ENCODE measurements around the gene NOP56.
A peak's percentile ranks its signal among the peaks of the same experiment; 100 is the strongest.

Gene NOP56

GRCh38 chr20:2663887-2664719 is 11.7 kb downstream of the NOP56 start, which contains the start of gene IDH3B:
TSS of gene IDH3B (minus strand) at chr20:2664216. CDS start at chr20:2664188, 28 bp downstream.
- no peaks in the 10 kb centered on the region for H3K27me3 ChIP-seq (ENCODE audit: insufficient read depth, poor library complexity, severe bottlenecking)
- peak within 1 kb of the TSS; percentile 85 for H3K27ac ChIP-seq (replicated peaks)
- peak within 1 kb of the TSS; percentile 100 for H3K4me3 ChIP-seq (replicated peaks; ENCODE audit: insufficient read depth, low read length)
- no peak for TF ChIP-seq CTCF (IDR thresholded peaks at IDR 0.05; ENCODE audit: insufficient read depth, low read length)
- TF ChIP-seq GABPA (IDR thresholded peaks at IDR 0.05; ENCODE audit: low read depth): peak; percentile 99
- peak; percentile 47; the same call in 1 of the 2 replicates for TF ChIP-seq SPI1 (IDR thresholded peaks at IDR 0.05; ENCODE audit: borderline replicate concordance, low read depth)
- peak; percentile 39 for TF ChIP-seq REST (IDR thresholded peaks at IDR 0.05; ENCODE audit: insufficient replicate concordance, low read depth)
- peak; percentile 93 for TF ChIP-seq POLR2AphosphoS5 (IDR thresholded peaks at IDR 0.05; ENCODE audit: low read depth)
- DNase-seq (ENCODE audit: low read depth in 1 of 2, low spot score in 1 of 2): peak; percentile 92 to 97

- TF ChIP-seq GABPA (IDR thresholded peaks at IDR 0.05; ENCODE audit: low read depth): no peak
- H3K4me3 ChIP-seq (replicated peaks; ENCODE audit: insufficient read depth, low read length): no peak overlapping the region
- no peaks in the 10 kb centered on the region for H3K27me3 ChIP-seq (ENCODE audit: insufficient read depth, poor library complexity, severe bottlenecking)
- H3K27ac ChIP-seq (replicated peaks): no peak overlapping the region
- DNase-seq (ENCODE audit: low read depth in 1 of 2, low spot score in 1 of 2): peak in 1 of 2 experiments; percentile 41
These were observed 19.5 kb downstream of the NOP56 start for GRCh38 chr20:2671977-2672376.

GRCh38 chr20:2672446-2672845 is 20.0 kb downstream of the NOP56 start:
- Histone ChIP-seq H3K27me3 (ENCODE audit: insufficient read depth, poor library complexity, severe bottlenecking) (no peaks in the 10 kb centered on the region), H3K27ac (replicated peaks) (no peak overlapping the region), H3K4me3 (replicated peaks; ENCODE audit: insufficient read depth, low read length) (no peak overlapping the region)
- DNase-seq (ENCODE audit: low read depth in 1 of 2, low spot score in 1 of 2): no peak
- TF ChIP-seq GABPA (IDR thresholded peaks at IDR 0.05; ENCODE audit: low read depth) (no peak), SPI1 (IDR thresholded peaks at IDR 0.05; ENCODE audit: borderline replicate concordance, low read depth) (no peak), CTCF (IDR thresholded peaks at IDR 0.05; ENCODE audit: insufficient read depth, low read length) (no peak), REST (IDR thresholded peaks at IDR 0.05; ENCODE audit: insufficient replicate concordance, low read depth) (no peak), POLR2AphosphoS5 (IDR thresholded peaks at IDR 0.05; ENCODE audit: low read depth) (no peak)

- DNase-seq (ENCODE audit: low read depth in 1 of 2, low spot score in 1 of 2): no peak
- TF ChIP-seq CTCF (IDR thresholded peaks at IDR 0.05; ENCODE audit: insufficient read depth, low read length) (no peak), POLR2AphosphoS5 (IDR thresholded peaks at IDR 0.05; ENCODE audit: low read depth) (no peak), REST (IDR thresholded peaks at IDR 0.05; ENCODE audit: insufficient replicate concordance, low read depth) (no peak), GABPA (IDR thresholded peaks at IDR 0.05; ENCODE audit: low read depth) (no peak), SPI1 (IDR thresholded peaks at IDR 0.05; ENCODE audit: borderline replicate concordance, low read depth) (no peak)
- H3K27ac ChIP-seq (replicated peaks): no peak overlapping the region
- no peaks in the 10 kb centered on the region for H3K27me3 ChIP-seq (ENCODE audit: insufficient read depth, poor library complexity, severe bottlenecking)
- H3K4me3 ChIP-seq (replicated peaks; ENCODE audit: insufficient read depth, low read length): no peak overlapping the region
These were observed 21.0 kb downstream of the NOP56 start for GRCh38 chr20:2673453-2673852.
